PC-3 (cell line): ENCODE measurements around the gene STPG4. TPM values are rescaled to one million over a fixed set of nuclear protein-coding genes. Genes with fewer than 3 reads are reported as not detected.

ENCODE experiments used
- ATAC-seq: fragments of 200-7000 bp; cut with Tn5 transposase; 2 replicates; pipeline ENCODE4 v1.9.1; 2020; ENCODE audit warnings: mild to moderate bottlenecking, moderate library complexity
- BruUV-seq: library from RNA; stranded (reverse); fragments of 400-500 nt; replicated peaks from 2 replicates; lab custom pipeline; 2021; lab: Mats Ljungman, UMichigan
- CTCF ChIA-PET: fragments of 300-600 bp; sonication (Branson Sonifier 250); formaldehyde crosslinking; loops from one replicate; lab custom pipeline; 2022; ENCODE audit warnings: antibody characterized with exemption; lab: Charles Lee
- POLR2A ChIA-PET: fragments of 300-600 bp; sonication (Branson Sonifier 250); formaldehyde crosslinking; loops from one replicate; lab custom pipeline; 2022; ENCODE audit warnings: antibody characterized with exemption; ENCODE audit not compliant: unreplicated experiment; lab: Charles Lee
- DNase-seq: peaks from one replicate; pipeline ENCODE4 v3.0.0-alpha.2; 2015
- H2AFZ ChIP-seq: fragments of 300-600 bp; sonication (generic); 2 replicates; pipeline ENCODE4 v1.6.0; 2016; ENCODE audit warnings: antibody characterized with exemption, low read length
- H3F3A ChIP-seq: fragments of 300-600 bp; sonication (generic); one replicate; pipeline ENCODE4 v1.6.0; 2017; ENCODE audit warnings: antibody characterized with exemption, low read length, control low read depth, mild to moderate bottlenecking; ENCODE audit not compliant: unreplicated experiment
- H3K27ac ChIP-seq: fragments of 300-600 bp; sonication (generic); 2 replicates; pipeline ENCODE4 v1.5.1; 2016; ENCODE audit warnings: mild to moderate bottlenecking, low read length
- H3K27me3 ChIP-seq: fragments of 300-600 bp; sonication (generic); 2 replicates; pipeline ENCODE4 v1.6.1; 2016; ENCODE audit warnings: low read length, mixed read lengths
- H3K36me3 ChIP-seq: fragments of 300-600 bp; sonication (generic); 2 replicates; pipeline ENCODE4 v1.6.1; 2016; ENCODE audit warnings: low read depth, mixed run types, low read length, mixed read lengths
- H3K4me1 ChIP-seq: fragments of 300-600 bp; sonication (generic); 2 replicates; pipeline ENCODE4 v1.5.1; 2016; ENCODE audit warnings: low read length; ENCODE audit not compliant: insufficient read depth
- H3K4me2 ChIP-seq: fragments of 300-600 bp; sonication (generic); 2 replicates; pipeline ENCODE4 v1.6.0; 2016; ENCODE audit warnings: low read length
- H3K4me3 ChIP-seq: fragments of 300-600 bp; sonication (generic); 2 replicates; pipeline ENCODE4 v1.5.1; 2016; ENCODE audit warnings: mild to moderate bottlenecking, low read length, mixed read lengths
- H3K79me2 ChIP-seq: fragments of 300-600 bp; sonication (generic); 2 replicates; pipeline ENCODE4 v1.6.1; 2017; ENCODE audit warnings: low read length, mixed read lengths
- H3K9ac ChIP-seq: fragments of 300-600 bp; sonication (generic); 2 replicates; pipeline ENCODE4 v1.6.0; 2016; ENCODE audit warnings: mild to moderate bottlenecking, low read length
- H3K9me2 ChIP-seq: fragments of 300-600 bp; sonication (generic); replicated peaks from 2 replicates; pipeline ENCODE4 v1.6.1; 2016; ENCODE audit warnings: mixed run types, low read length, mixed read lengths
- H3K9me3 ChIP-seq: fragments of 300-600 bp; sonication (generic); 2 replicates; pipeline ENCODE4 v1.6.1; 2016; ENCODE audit warnings: low read length, mixed read lengths
- H4K20me1 ChIP-seq: fragments of 300-600 bp; sonication (generic); 2 replicates; pipeline ENCODE4 v1.6.1; 2016; ENCODE audit warnings: low read length, mixed read lengths
- EZH2 ChIP-seq: fragments of 300-600 bp; sonication (generic); IDR thresholded peaks from one replicate; pipeline ENCODE4 v1.6.1; 2017; ENCODE audit warnings: antibody characterized with exemption, mild to moderate bottlenecking, low read length; ENCODE audit not compliant: unreplicated experiment
- EZH2phosphoT487 ChIP-seq: fragments of 300-600 bp; sonication (generic); IDR thresholded peaks from 2 replicates; pipeline ENCODE4 v1.6.1; 2018; ENCODE audit warnings: mild to moderate bottlenecking, antibody characterized with exemption, low read length, borderline replicate concordance
- intact Hi-C: fragments of 100-400 bp; cut with micrococcal nuclease; formaldehyde crosslinking; loops from 2 replicates; pipeline ENCODE4 v1.9.0; 2023
- total RNA-seq: library from RNA; depleted of rRNA; stranded (reverse); fragments of >200 nt; gene quantifications from 2 replicates; pipeline ENCODE4 v1.2.3, GENCODE V29; 2014
- TF ChIP-seq, protein P1 (sequence below): fragments of 300-600 bp; sonication (generic); conservative IDR thresholded peaks from 2 replicates; pipeline ENCODE4 v1.5.1; 2017; ENCODE audit warnings: antibody characterized with exemption, low read depth, mild to moderate bottlenecking, low read length

STPG4 gene
- total RNA-seq, 1 experiment from 2014 or later = 2.4 TPM

DNA sequence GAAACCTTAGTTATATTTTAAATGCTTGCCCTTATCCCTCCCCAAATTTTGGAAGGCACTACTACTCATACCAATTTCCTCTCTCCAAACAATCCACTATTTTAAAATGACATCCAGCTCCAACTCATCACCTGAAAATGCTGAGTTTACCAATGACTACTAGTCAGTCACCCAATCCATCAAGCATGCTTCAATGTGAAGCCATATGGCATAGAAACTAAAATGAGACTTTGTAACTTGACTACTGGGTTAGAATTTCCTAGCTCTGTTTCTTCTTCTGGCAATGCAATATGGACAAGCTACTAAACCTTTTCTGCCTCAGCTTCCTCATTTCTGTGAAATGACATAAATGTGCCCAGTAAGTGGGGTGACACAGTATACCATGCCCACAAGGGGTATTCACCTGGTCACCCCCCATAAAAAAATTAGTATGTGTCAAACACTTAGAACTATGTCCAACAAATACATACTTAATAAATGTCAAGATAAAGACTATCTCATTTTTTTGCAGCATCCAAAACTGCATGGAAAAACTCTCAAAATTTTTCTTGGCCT is 10.0 kb upstream of the STPG4 start:
- no peak for TF ChIP-seq EZH2phosphoT487
- H4K20me1 ChIP-seq = peaks cover 86% of the 10 kb centered on the region
- H3K4me1 ChIP-seq = peaks cover under 1% of the 10 kb centered on the region
- POLR2A ChIA-PET = no interaction called here
- no peak overlapping the region for H3K4me2 ChIP-seq
- no peaks in the 10 kb centered on the region for H3K9me2 ChIP-seq
- H3K79me2 ChIP-seq = peaks cover 87% of the 10 kb centered on the region
- no TSS peak for BruUV-seq
- no peak for ATAC-seq
- no peak for DNase-seq
- no peaks in the 10 kb centered on the region for H3K27me3 ChIP-seq
- peaks cover 24% of the 10 kb centered on the region for H3F3A ChIP-seq
- H3K36me3 ChIP-seq = peaks cover 78% of the 10 kb centered on the region
- CTCF ChIA-PET = no interaction called here
- H3K9me3 ChIP-seq = no peaks in the 10 kb centered on the region
- no peak overlapping the region for H3K27ac ChIP-seq
- H2AFZ ChIP-seq = no peak overlapping the region
- intact Hi-C loops = no loop called here
- no peak overlapping the region for H3K9ac ChIP-seq
- no peak overlapping the region for H3K4me3 ChIP-seq

- TF ChIP-seq EZH2phosphoT487 (no peak), EZH2 (no peak)
- TF ChIP-seq, protein P1, sequence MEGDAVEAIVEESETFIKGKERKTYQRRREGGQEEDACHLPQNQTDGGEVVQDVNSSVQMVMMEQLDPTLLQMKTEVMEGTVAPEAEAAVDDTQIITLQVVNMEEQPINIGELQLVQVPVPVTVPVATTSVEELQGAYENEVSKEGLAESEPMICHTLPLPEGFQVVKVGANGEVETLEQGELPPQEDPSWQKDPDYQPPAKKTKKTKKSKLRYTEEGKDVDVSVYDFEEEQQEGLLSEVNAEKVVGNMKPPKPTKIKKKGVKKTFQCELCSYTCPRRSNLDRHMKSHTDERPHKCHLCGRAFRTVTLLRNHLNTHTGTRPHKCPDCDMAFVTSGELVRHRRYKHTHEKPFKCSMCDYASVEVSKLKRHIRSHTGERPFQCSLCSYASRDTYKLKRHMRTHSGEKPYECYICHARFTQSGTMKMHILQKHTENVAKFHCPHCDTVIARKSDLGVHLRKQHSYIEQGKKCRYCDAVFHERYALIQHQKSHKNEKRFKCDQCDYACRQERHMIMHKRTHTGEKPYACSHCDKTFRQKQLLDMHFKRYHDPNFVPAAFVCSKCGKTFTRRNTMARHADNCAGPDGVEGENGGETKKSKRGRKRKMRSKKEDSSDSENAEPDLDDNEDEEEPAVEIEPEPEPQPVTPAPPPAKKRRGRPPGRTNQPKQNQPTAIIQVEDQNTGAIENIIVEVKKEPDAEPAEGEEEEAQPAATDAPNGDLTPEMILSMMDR = no peak
- Histone ChIP-seq H3K9ac (no peak overlapping the region), H3K9me2 (no peaks in the 10 kb centered on the region), H3K9me3 (no peaks in the 10 kb centered on the region), H3K27me3 (no peaks in the 10 kb centered on the region), H3K79me2 (peaks cover 64% of the 10 kb centered on the region), H2AFZ (no peak overlapping the region), H3K36me3 (peaks cover 77% of the 10 kb centered on the region), H3K4me2 (no peak overlapping the region), H3K27ac (no peak overlapping the region), H3F3A (peaks cover 40% of the 10 kb centered on the region), H3K4me3 (no peak overlapping the region), H3K4me1 (no peaks in the 10 kb centered on the region; the same call in 1 of the 2 replicates), H4K20me1 (peaks cover 72% of the 10 kb centered on the region)
- POLR2A ChIA-PET = no interaction called here
- no peak for ATAC-seq
- no peak for DNase-seq
- intact Hi-C loops = no loop called here
- CTCF ChIA-PET = no interaction called here
- BruUV-seq = no TSS peak
These were observed 7.7 kb upstream of the STPG4 start for GRCh38 chr2:47162780-47163179.

GRCh38 chr2:47161475-47161874 is 6.4 kb upstream of the STPG4 start:
- Histone ChIP-seq H3K9ac (no peak overlapping the region), H3K4me2 (no peak overlapping the region), H3K79me2 (peaks cover 51% of the 10 kb centered on the region), H2AFZ (no peak overlapping the region), H3K27me3 (no peaks in the 10 kb centered on the region), H3K4me3 (no peak overlapping the region), H3K27ac (no peak overlapping the region), H3F3A (peaks cover 41% of the 10 kb centered on the region), H3K4me1 (no peaks in the 10 kb centered on the region; the same call in 1 of the 2 replicates), H3K9me3 (no peaks in the 10 kb centered on the region), H3K36me3 (peaks cover 68% of the 10 kb centered on the region), H3K9me2 (no peaks in the 10 kb centered on the region), H4K20me1 (peaks cover 63% of the 10 kb centered on the region)
- POLR2A ChIA-PET = no interaction called here
- intact Hi-C loops = no loop called here
- ATAC-seq (no peak), DNase-seq (no peak)
- CTCF ChIA-PET = no interaction called here
- BruUV-seq = no TSS peak
- TF ChIP-seq EZH2 = no peak
- no peak for TF ChIP-seq EZH2phosphoT487

DNA sequence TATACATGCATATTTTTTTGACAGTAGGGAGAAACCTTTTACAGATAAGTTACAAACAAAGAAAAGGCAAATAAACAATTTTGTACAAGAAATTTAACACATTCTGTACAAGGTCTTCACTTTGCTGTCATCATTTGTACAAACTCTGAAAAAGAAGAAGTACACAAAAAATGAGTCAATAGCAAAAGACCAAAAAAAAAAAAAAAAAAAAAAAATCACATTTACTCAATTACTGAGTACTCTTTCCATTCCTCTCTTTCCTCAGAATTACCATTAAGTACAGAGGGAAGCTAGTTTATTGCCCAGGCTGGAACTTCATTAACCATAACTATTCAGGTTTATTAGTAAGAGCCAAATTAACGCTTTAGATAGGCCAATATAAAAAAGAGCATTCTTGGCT is 5.6 kb upstream of the STPG4 start:
- peaks cover 55% of the 10 kb centered on the region for H4K20me1 ChIP-seq
- H3K9ac ChIP-seq = no peak overlapping the region
- no peaks in the 10 kb centered on the region for H3K27me3 ChIP-seq
- ChIA-PET POLR2A (no interaction called here), CTCF (no interaction called here)
- H3K36me3 ChIP-seq = peaks cover 60% of the 10 kb centered on the region
- no TSS peak for BruUV-seq
- H3F3A ChIP-seq = peaks cover 36% of the 10 kb centered on the region
- no peaks in the 10 kb centered on the region for H3K9me2 ChIP-seq
- DNase-seq = no peak
- H3K4me2 ChIP-seq = no peak overlapping the region
- H3K79me2 ChIP-seq = peaks cover 43% of the 10 kb centered on the region
- no peaks in the 10 kb centered on the region for H3K4me1 ChIP-seq
- no peaks in the 10 kb centered on the region for H3K9me3 ChIP-seq
- no peak overlapping the region for H3K4me3 ChIP-seq
- no peak for ATAC-seq
- H2AFZ ChIP-seq = no peak overlapping the region
- TF ChIP-seq EZH2phosphoT487 = no peak
- TF ChIP-seq, protein P1 = no peak
- TF ChIP-seq EZH2 = no peak
- intact Hi-C loops = no loop called here
- no peak overlapping the region for H3K27ac ChIP-seq
